Measurements from ENCODE around the gene SMIM45.

The SMIM45 gene

DNA sequence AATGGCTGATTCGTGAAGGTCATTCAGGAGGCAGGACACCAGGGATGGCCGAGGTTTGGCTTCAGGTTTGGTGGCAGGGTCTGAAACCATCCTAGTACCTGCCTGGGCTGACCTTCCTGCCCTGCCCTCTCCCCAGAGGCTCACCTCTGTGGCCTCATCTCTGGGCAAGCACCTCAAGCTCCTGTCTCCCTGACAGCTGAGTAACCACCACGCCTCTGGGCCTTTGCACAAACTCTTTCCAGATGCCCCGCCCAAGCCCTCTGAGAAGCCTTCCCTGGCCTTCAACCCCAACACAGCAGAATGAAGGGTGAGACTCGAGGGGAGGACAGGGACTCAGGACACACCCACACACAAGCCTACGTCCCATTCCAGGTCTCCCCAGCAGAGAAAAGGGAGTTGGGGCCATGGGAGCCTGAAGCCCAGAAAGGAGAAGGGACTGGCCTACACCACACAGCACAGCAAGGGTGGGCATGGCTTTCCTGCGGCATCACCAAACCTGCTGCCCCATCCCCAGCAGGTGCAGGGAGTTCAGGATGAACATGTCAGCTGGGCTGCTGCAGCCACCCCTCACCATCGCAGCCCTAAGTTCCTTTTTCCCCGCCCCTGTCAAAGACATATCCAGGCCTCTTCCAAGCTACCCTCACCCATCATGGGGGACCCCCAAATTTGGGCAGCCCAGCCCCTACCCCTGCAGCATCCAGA is 39.5 kb upstream of the SMIM45 start:
- no peak for ATAC-seq (replicated peaks in 1 of 2)
- peak overlapping the region; percentile 25 to 74 for H3K4me3 Mint-ChIP-seq
- H3K27me3 Mint-ChIP-seq (ENCODE audit: low read depth): peaks cover 40% of the 10 kb centered on the region
- H3K4me1 Mint-ChIP-seq (ENCODE audit: low read depth): peaks cover 50% of the 10 kb centered on the region
- DNase-seq: no peak
- H3K9me3 Mint-ChIP-seq: no peaks in the 10 kb centered on the region
- H3K36me3 Mint-ChIP-seq (ENCODE audit: insufficient read depth in 2 of 2): peaks cover 0 to 3% of the 10 kb centered on the region in 2 donors
- H3K27ac Mint-ChIP-seq: no peak overlapping the region

DNA sequence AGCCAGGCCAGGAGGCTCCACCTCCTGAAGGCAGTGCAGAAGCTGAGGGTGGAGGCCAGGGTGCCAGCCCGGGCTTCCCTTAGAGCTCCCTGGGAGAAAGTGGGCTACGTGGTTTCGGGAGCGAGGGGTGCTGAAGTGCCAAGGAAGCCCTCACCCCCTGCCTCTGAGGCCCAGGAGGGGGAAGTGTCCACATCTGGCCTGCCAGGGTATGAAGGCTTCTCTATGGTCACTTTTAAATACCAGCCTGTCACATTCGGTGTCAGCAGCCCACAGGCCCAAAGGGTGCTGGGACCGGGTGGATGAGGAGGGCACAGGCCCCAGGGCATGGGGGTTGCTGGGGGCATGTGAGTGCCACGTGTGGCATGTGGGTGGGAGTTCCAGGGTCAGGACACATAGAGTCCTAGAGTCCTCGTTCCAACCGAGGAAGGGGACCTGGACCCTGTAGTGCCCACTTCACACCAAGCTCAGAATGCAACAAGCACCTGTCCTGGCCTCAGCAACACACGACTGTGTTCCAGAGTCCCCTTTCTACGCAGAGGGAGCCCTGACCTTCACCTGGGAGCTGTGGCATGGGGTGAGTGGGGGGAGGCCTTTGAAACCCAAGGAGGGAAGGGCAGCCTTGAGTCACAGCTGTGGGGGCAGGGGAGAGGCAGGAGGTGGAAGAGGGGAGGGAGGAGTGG is 38.8 kb upstream of the SMIM45 start:
- H3K4me1 Mint-ChIP-seq (ENCODE audit: low read depth): peaks cover 47% of the 10 kb centered on the region
- no peak overlapping the region for H3K27ac Mint-ChIP-seq
- peak overlapping the region; percentile 25 to 74 for H3K4me3 Mint-ChIP-seq
- no peak for DNase-seq
- H3K36me3 Mint-ChIP-seq (ENCODE audit: insufficient read depth in 2 of 2): peaks cover 0 to 3% of the 10 kb centered on the region in 2 donors
- H3K9me3 Mint-ChIP-seq: no peaks in the 10 kb centered on the region
- no peak for ATAC-seq (replicated peaks in 1 of 2)
- H3K27me3 Mint-ChIP-seq (ENCODE audit: low read depth): peaks cover 40% of the 10 kb centered on the region

DNA sequence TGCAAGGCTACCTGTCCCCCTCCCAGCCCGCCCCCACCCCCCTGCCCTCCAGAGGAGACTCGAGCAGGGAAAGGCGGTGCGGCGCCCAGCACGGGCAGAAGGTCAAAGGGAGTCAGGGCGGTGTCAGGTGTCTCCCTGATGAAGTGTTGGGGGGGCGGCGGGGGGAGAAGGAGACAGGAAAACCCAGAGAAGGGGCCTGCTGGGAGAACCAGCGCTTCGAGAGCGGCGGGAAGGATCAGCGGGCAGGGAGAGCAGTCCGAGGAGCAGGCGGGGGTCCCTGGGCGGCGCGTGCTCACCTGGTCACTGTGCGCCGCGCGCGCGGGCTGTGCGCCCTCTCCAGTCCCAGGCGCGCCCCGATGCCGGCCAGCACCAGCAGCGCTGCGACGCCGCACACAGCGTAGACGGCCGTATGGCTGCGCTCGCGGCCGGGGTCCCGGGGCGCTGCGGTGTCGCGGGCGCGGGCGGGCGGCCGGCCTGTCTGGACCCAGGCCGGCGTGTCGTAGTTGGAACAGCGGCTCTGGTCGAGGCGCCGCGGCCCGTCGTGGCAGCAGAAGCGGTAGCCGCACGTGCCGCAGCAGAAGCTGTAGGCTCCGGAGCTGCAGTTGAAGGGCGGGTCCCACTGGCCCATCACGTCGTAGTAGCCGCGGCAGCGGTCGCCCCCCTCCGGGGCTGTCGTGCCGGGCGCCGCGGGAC is 38.0 kb upstream of the SMIM45 start:
- no peak overlapping the region for H3K27ac Mint-ChIP-seq
- peak overlapping the region in 1 of 2 donors; percentile 34 for H3K4me3 Mint-ChIP-seq
- peaks cover 0 to 3% of the 10 kb centered on the region in 2 donors for H3K36me3 Mint-ChIP-seq (ENCODE audit: insufficient read depth in 2 of 2)
- peaks cover 49% of the 10 kb centered on the region for H3K4me1 Mint-ChIP-seq (ENCODE audit: low read depth)
- DNase-seq (no peak), ATAC-seq (replicated peaks in 1 of 2) (peak; percentile 8 to 13)
- H3K27me3 Mint-ChIP-seq (ENCODE audit: low read depth): peaks cover 40% of the 10 kb centered on the region
- H3K9me3 Mint-ChIP-seq: no peaks in the 10 kb centered on the region

DNA sequence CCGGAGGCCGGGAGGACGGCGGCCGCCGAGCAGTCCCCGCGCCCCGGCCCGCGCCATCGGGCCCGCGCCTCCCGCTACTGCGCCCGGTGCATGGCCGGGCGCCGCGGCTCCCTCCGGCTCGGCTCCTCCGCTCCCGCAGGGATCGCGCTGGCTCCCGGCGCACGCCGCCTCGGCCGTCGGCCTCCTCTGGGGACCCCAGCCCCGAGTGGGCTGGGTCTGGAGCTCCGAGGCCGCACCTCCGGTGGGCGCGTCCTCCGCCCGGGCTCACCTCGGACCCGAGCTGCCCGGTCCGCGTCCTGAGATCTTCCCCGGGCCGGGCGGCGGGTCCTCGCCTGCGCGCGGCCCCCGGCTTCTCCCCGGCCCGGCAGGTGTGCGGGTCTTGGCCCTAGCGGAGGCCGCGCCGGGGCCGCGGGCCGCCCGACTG is 37.3 kb upstream of the SMIM45 start:
- Mint-ChIP-seq H3K9me3 (no peaks in the 10 kb centered on the region), H3K27me3 (ENCODE audit: low read depth) (peaks cover 40% of the 10 kb centered on the region), H3K4me1 (ENCODE audit: low read depth) (peaks cover 48% of the 10 kb centered on the region), H3K27ac (no peak overlapping the region), H3K36me3 (ENCODE audit: insufficient read depth in 2 of 2) (peaks cover 0 to 3% of the 10 kb centered on the region in 2 donors), H3K4me3 (no peak overlapping the region)
- no peak for DNase-seq
- ATAC-seq (replicated peaks in 1 of 2): peak; percentile 12 to 19

- peak; percentile 72 to 73 for DNase-seq
- peaks cover 0 to 3% of the 10 kb centered on the region in 2 donors for H3K36me3 Mint-ChIP-seq (ENCODE audit: insufficient read depth in 2 of 2)
- no peaks in the 10 kb centered on the region for H3K9me3 Mint-ChIP-seq
- H3K4me3 Mint-ChIP-seq: peak within 1 kb of the TSS; percentile 55 to 67
- H3K27me3 Mint-ChIP-seq (ENCODE audit: low read depth): peaks cover 40% of the 10 kb centered on the region
- H3K27ac Mint-ChIP-seq: no peak within 1 kb of the TSS
- H3K4me1 Mint-ChIP-seq (ENCODE audit: low read depth): peaks cover 50% of the 10 kb centered on the region
- ATAC-seq (replicated peaks in 1 of 2): peak; percentile 56 to 65
Measured at GRCh38 chr22:41915035-41915785, 36.7 kb upstream of the SMIM45 start, which contains the start of gene SHISA8. TSS of gene SHISA8 (minus strand) at chr22:41915074. CDS start at chr22:41914667, 407 bp downstream.

- H3K4me1 Mint-ChIP-seq (ENCODE audit: low read depth): peaks cover 53% of the 10 kb centered on the region
- ATAC-seq (replicated peaks in 1 of 2): no peak
- no peak overlapping the region for H3K27ac Mint-ChIP-seq
- H3K4me3 Mint-ChIP-seq: peak overlapping the region; percentile 55 to 67
- no peaks in the 10 kb centered on the region for H3K9me3 Mint-ChIP-seq
- H3K36me3 Mint-ChIP-seq (ENCODE audit: insufficient read depth in 2 of 2): peaks cover 0 to 3% of the 10 kb centered on the region in 2 donors
- H3K27me3 Mint-ChIP-seq (ENCODE audit: low read depth): peaks cover 40% of the 10 kb centered on the region
- DNase-seq: no peak
Measured at GRCh38 chr22:41915786-41916493, 36.0 kb upstream of the SMIM45 start.

DNA sequence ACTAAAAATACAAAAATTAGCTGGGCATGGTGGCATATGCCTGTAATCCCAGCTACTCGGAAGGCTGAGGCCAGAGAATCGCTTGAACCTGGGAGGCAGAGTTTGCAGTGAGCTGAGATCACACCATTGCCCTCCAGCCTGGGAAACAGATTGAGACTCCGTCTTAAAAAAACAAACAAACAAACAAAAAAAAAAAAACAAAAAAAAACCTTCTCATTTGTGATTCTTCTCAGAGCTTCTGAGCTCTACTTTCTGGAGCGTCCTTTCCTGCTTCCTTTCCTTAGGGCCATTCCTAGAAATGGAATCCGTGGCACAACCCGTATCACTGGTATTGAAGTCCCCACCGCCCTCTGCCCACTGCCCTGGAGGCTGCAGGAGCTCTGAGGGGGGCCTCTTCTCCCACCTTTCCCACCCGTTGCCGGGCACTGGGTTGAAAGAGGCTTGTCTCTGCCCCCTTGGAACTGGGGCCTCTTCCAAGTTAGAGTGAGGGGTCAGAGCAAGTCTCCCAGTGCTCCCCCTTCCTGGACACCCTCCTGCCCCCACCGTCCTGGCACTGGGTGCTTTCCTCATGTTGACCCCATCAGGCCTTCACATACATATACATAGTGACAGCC is 35.1 kb upstream of the SMIM45 start:
- Mint-ChIP-seq H3K36me3 (ENCODE audit: insufficient read depth in 2 of 2) (peaks cover 0 to under 1% of the 10 kb centered on the region in 2 donors), H3K27me3 (ENCODE audit: low read depth) (peaks cover 32% of the 10 kb centered on the region), H3K4me1 (ENCODE audit: low read depth) (peaks cover 45% of the 10 kb centered on the region), H3K9me3 (no peaks in the 10 kb centered on the region), H3K27ac (no peak overlapping the region), H3K4me3 (no peak overlapping the region)
- ATAC-seq (replicated peaks in 1 of 2) (no peak), DNase-seq (no peak)

DNA sequence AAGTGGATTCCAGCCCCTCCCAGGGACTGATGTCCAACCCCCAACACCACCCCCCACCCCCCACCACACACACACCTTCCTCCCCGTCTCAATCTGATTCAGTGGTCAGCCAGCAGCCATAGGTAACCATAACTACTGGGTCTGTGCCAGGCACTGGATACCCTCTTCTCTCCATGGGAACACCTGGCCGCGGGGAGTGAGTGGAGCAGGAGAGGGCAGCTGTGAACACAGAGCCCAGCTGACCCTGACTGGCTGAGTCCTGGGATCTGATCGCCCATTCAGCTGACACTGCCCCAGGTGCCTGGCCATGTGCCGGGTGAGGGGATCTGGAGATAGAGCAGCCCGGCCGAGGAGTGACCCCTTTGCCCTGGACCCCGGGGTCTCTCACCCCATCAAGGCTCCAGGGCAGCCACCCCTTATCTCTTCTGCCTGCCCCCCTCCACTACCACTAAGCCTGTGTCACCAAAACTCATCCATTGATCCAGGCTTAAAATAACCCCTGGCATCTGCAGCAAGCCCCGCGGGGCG is 34.5 kb upstream of the SMIM45 start:
- no peak for ATAC-seq (replicated peaks in 1 of 2)
- no peak overlapping the region for H3K27ac Mint-ChIP-seq
- peaks cover 26% of the 10 kb centered on the region for H3K27me3 Mint-ChIP-seq (ENCODE audit: low read depth)
- DNase-seq: no peak
- H3K36me3 Mint-ChIP-seq (ENCODE audit: insufficient read depth in 2 of 2): no peaks in the 10 kb centered on the region
- no peaks in the 10 kb centered on the region for H3K9me3 Mint-ChIP-seq
- H3K4me3 Mint-ChIP-seq: no peak overlapping the region
- peaks cover 42% of the 10 kb centered on the region for H3K4me1 Mint-ChIP-seq (ENCODE audit: low read depth)

DNA sequence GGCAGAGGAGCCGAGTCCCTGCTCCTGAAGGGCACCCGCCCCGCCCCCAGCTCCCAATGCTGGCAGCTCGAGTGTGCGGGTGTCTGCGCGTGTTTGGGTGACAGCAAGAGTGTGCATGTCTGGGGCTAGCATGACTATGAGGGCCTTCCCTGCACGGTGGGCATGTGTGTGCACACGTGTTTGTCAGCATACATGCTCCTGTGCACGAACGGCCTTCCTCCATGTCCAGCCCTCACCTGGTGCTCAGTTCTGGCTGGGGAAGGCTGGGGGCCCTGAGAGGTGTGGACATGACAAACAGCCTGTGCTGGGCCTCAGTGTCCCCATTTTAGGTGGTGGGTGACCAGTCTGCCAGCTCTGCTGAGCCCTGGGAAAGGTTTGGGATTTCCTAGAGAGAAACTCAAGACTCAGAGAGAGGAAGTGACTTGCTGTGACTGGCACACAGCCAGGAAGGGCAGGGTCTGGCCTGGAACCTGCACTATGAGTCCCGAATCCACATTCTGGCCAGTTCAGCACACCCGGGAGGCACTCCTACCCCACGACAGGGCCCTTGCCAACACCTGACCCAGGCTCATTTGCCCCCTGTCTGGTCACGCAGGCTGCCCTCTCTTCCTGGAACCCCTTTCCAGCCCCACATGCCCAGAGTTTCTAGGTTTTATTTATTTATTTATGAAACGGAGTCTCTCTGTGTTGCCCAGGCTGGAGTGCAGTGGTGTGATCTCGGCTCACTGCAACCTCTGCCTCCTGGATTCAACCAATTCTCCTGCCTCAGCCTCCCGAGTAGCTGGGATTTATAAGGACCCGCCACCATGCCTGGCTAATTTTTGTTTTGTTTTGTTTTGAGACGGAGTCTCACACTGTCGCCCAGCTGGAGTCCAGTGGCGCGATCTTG is 33.8 kb upstream of the SMIM45 start:
- Mint-ChIP-seq H3K4me3 (peak overlapping the region; percentile 39 to 75), H3K27ac (no peak overlapping the region), H3K36me3 (ENCODE audit: insufficient read depth in 2 of 2) (no peaks in the 10 kb centered on the region), H3K4me1 (ENCODE audit: low read depth) (peaks cover 34% of the 10 kb centered on the region), H3K9me3 (no peaks in the 10 kb centered on the region), H3K27me3 (ENCODE audit: low read depth) (peaks cover 19% of the 10 kb centered on the region)
- DNase-seq (peak in 1 of 2 donors; percentile 37), ATAC-seq (replicated peaks in 1 of 2) (no peak)

- Mint-ChIP-seq H3K9me3 (no peaks in the 10 kb centered on the region), H3K4me1 (ENCODE audit: low read depth) (peaks cover 30% of the 10 kb centered on the region), H3K4me3 (peak overlapping the region; percentile 75 to 77), H3K27me3 (ENCODE audit: low read depth) (peaks cover 15% of the 10 kb centered on the region), H3K27ac (no peak overlapping the region), H3K36me3 (ENCODE audit: insufficient read depth in 2 of 2) (no peaks in the 10 kb centered on the region)
- ATAC-seq (replicated peaks in 1 of 2) (peak; percentile 16 to 47), DNase-seq (peak; percentile 42 to 54)
Measured at GRCh38 chr22:41919357-41920224, 32.4 kb upstream of the SMIM45 start.

Data from activated T-cell treated with anti-CD3 and anti-CD28 coated beads, Interleukin-2, amount 50 U/mL, for 72 hours (primary cell).